SK-N-SH (cell line): ENCODE measurements around the gene AURKB. TPM values are rescaled to one million over a fixed set of nuclear protein-coding genes. Genes with fewer than 3 reads are reported as not detected.

Experiments used
- CTCF ChIA-PET: fragments of 300-600, 350-600 bp; formaldehyde crosslinking; extraction: SDS; loops from one replicate; lab custom pipeline; 2021; lab: Yijun Ruan, JAX
- POLR2A ChIA-PET: fragments of 350-600 bp; sonication (Branson Sonifier 250); formaldehyde crosslinking; extraction: SDS; loops from one replicate; lab custom pipeline; 2020; ENCODE audit warnings: antibody characterized with exemption, inconsistent platforms; lab: Yijun Ruan, JAX
- DNase-seq: peaks from one replicate; pipeline ENCODE4 v3.0.0; 2012
- H2AFZ ChIP-seq: fragments of 200-600 bp; sonication (generic); 2 replicates; pipeline ENCODE4 v1.8.1; 2016; ENCODE audit warnings: antibody characterized with exemption, mild to moderate bottlenecking, low read depth
- H3F3A ChIP-seq: fragments of 200-600 bp; sonication (generic); replicated peaks from 2 replicates; pipeline ENCODE3; 2016; ENCODE audit warnings: antibody characterized with exemption, mild to moderate bottlenecking; ENCODE audit not compliant: insufficient read depth
- H3K27ac ChIP-seq, 2 experiments: fragments of 200-500 bp in 1 of 2; fragments of 200-600 bp in 1 of 2; sonication (Bioruptor generic) in 1 of 2; sonication (generic), shearing (Covaris generic) in 1 of 2; 2 replicates each; pipeline versions ENCODE4 v1.5.1 to v1.6.1; 2014 to 2016; ENCODE audit warnings: low read depth in 2 of 2, inconsistent platforms in 1 of 2, low read length in 1 of 2, mild to moderate bottlenecking in 1 of 2, mixed read lengths in 1 of 2
- H3K27me3 ChIP-seq: fragments of 200-600 bp; sonication (generic), shearing (Covaris generic); 2 replicates; pipeline ENCODE4 v1.6.1; 2016; ENCODE audit warnings: mixed run types; ENCODE audit not compliant: insufficient read depth
- H3K36me3 ChIP-seq, 2 experiments: fragments of 200-500 bp in 1 of 2; fragments of 200-600 bp in 1 of 2; sonication (Bioruptor generic) in 1 of 2; sonication (generic) in 1 of 2; replicated peaks in 1 of 2; 2 replicates each; pipeline versions ENCODE3 to v1.5.1; 2014 to 2016; ENCODE audit warnings: low read length in 1 of 2, mild to moderate bottlenecking in 1 of 2; ENCODE audit not compliant: insufficient read depth in 2 of 2, control insufficient read depth in 1 of 2
- H3K4me1 ChIP-seq, 2 experiments: fragments of 200-500 bp in 1 of 2; fragments of 200-600 bp in 1 of 2; sonication (Bioruptor generic) in 1 of 2; sonication (generic), shearing (Covaris generic) in 1 of 2; 2 replicates each; pipeline versions ENCODE4 v1.5.1 to v1.6.1; 2014 to 2016; ENCODE audit warnings: low read depth in 1 of 2, low read length in 1 of 2, mixed run types in 1 of 2; ENCODE audit not compliant: insufficient read depth in 2 of 2, control insufficient read depth in 1 of 2
- H3K4me2 ChIP-seq: fragments of 200-600 bp; sonication (generic), shearing (Covaris generic); 2 replicates; pipeline ENCODE4 v1.6.1; 2017; ENCODE audit warnings: mixed run types
- H3K4me3 ChIP-seq, 2 experiments: fragments of 200-500 bp in 1 of 2; fragments of 200-600 bp in 1 of 2; sonication (Bioruptor generic) in 1 of 2; sonication (generic), shearing (Covaris generic) in 1 of 2; 2 replicates each; pipeline versions ENCODE4 v1.5.1 to v1.8.1; 2014 to 2016; ENCODE audit warnings: low read depth in 2 of 2, inconsistent platforms in 1 of 2, low read length in 1 of 2, mild to moderate bottlenecking in 1 of 2, mixed read lengths in 1 of 2, moderate library complexity in 1 of 2
- H3K79me2 ChIP-seq: fragments of 200-600 bp; sonication (generic); 2 replicates; pipeline ENCODE4 v1.8.1; 2017; ENCODE audit warnings: mild to moderate bottlenecking; ENCODE audit not compliant: insufficient read depth
- H3K9ac ChIP-seq: fragments of 200-600 bp; sonication (generic); 2 replicates; pipeline ENCODE4 v1.6.1; 2017; ENCODE audit warnings: mixed run types
- H3K9me2 ChIP-seq: fragments of 200-600 bp; sonication (generic); 2 replicates; pipeline ENCODE4 v1.6.1; 2017; ENCODE audit warnings: mixed run types
- H3K9me3 ChIP-seq: fragments of 200-600 bp; sonication (generic); 2 replicates; pipeline ENCODE4 v1.6.1; 2017; ENCODE audit warnings: mixed run types, mild to moderate bottlenecking, moderate library complexity
- H4K20me1 ChIP-seq: fragments of 200-600 bp; sonication (generic); 2 replicates; pipeline ENCODE4 v1.6.1; 2017; ENCODE audit warnings: mild to moderate bottlenecking, mixed run types; ENCODE audit not compliant: insufficient read depth
- CHD2 ChIP-seq: fragments of 150-350 bp; IDR thresholded peaks from 2 replicates; pipeline ENCODE4 v1.6.1; 2018; ENCODE audit warnings: low read length; ENCODE audit not compliant: partially characterized antibody
- CTCF ChIP-seq: fragments of 200-600 bp; sonication (generic); IDR thresholded peaks from 2 replicates; pipeline ENCODE4 v1.6.1; 2017; ENCODE audit warnings: antibody characterized with exemption, mild to moderate bottlenecking, moderate library complexity
- EP300 ChIP-seq, 2 experiments: IDR thresholded peaks; 2 replicates each; pipeline versions ENCODE4 v1.4.0 to v1.6.1; 2012; ENCODE audit warnings: borderline replicate concordance in 1 of 2, low read depth in 1 of 2, low read length in 1 of 2
- FOSL2 ChIP-seq: IDR thresholded peaks from 2 replicates; pipeline ENCODE4 v1.4.0; 2012; ENCODE audit warnings: low read depth, mild to moderate bottlenecking, moderate library complexity, borderline replicate concordance
- FOXJ3 ChIP-seq: sonication (generic); formaldehyde crosslinking; IDR thresholded peaks from 2 replicates; pipeline ENCODE4 v1.5.1; 2020; ENCODE audit warnings: mild to moderate bottlenecking, missing genetic modification reagents
- FOXM1 ChIP-seq: IDR thresholded peaks from 2 replicates; pipeline ENCODE4 v1.4.0; 2012; ENCODE audit warnings: low read depth, mild to moderate bottlenecking
- GABPA ChIP-seq: IDR thresholded peaks from 2 replicates; pipeline ENCODE4 v1.4.0; 2012; ENCODE audit warnings: low read depth, mild to moderate bottlenecking
- GATA2 ChIP-seq: sonication (generic); formaldehyde crosslinking; IDR thresholded peaks from 2 replicates; pipeline ENCODE4 v1.5.0; 2020; ENCODE audit warnings: mild to moderate bottlenecking, missing genetic modification reagents
- JUND ChIP-seq: IDR thresholded peaks from 2 replicates; pipeline ENCODE4 v1.4.0; 2012
- MAX ChIP-seq: IDR thresholded peaks from 2 replicates; pipeline ENCODE4 v1.4.0; 2012; ENCODE audit warnings: low read depth
- NFIC ChIP-seq: IDR thresholded peaks from 2 replicates; pipeline ENCODE4 v1.4.0; 2012; ENCODE audit warnings: borderline replicate concordance
- TAF1 ChIP-seq: IDR thresholded peaks from 2 replicates; pipeline ENCODE4 v1.6.1; 2012; ENCODE audit warnings: low read depth, mild to moderate bottlenecking, low read length, moderate library complexity, borderline replicate concordance
- USF1 ChIP-seq: IDR thresholded peaks from 2 replicates; pipeline ENCODE4 v1.4.0; 2012; ENCODE audit warnings: low read depth, borderline replicate concordance
- WGBS: methylation state at CpG from one replicate; pipeline ENCODE4 v1.1.6; 2017; ENCODE audit warnings: low lambda C conversion rate; 5-methylcytosine and 5-hydroxymethylcytosine counted together
- polyA plus RNA-seq, 3 experiments: library from polyadenylated mRNA; depleted of rRNA; stranded (reverse); fragments of >200 nt; gene quantifications; 2 replicates each; pipeline ENCODE4 v1.2.3, GENCODE V29; 2012
- TF ChIP-seq, protein P1 (sequence below): IDR thresholded peaks from 2 replicates; pipeline ENCODE4 v1.4.0; 2012; ENCODE audit warnings: low read depth, borderline replicate concordance

AURKB gene
- polyA plus RNA-seq, 1 of the 3 experiments (the other 2 are of a cell fraction): 43.9 TPM

DNA sequence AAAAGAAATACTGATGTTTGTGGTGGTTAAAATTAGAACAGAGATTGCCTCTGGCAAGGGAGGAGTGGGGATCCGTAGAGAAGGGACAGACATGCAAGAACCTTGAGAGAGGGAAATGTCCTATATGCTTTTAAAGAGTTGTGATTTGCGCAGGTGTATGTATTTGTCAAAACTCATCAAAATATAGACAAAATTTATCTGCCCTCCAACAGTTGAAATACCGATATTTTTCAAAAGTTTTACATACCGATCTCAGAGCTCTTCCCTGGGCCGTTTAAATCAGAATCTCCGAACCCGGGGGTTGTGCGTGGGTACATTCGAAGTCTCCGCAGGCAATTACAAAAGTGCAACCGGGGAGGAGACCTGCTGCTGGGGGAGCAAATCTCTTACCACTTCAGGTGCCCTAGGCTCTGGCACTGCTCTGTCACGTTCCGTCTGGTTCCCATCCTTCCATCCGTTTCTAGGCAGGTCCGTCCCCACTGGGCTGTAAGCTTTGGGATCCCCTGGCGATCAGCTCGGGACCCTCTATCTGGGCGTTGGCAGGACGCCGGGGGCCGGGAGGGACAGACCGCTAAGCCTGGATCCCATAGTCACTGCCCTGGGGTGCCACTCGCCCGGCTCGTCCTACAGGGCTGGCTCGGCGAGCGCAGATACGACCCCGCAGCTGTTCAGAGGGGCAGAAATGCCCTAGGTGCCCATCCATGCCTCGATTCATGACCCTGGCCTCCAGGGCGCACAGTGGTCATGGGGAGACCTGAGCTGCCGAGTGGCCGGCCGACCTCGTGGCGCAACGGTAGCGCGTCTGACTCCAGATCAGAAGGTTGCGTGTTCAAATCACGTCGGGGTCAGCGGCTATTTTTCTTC, 24.6 kb downstream of the AURKB start (continued):
- TF ChIP-seq GABPA: no peak
- TF ChIP-seq MAX: peak; percentile 66
- no peak for TF ChIP-seq TAF1
- TF ChIP-seq FOSL2: peak; percentile 23; the same call in 1 of the 2 replicates
- TF ChIP-seq CHD2: no peak

DNA sequence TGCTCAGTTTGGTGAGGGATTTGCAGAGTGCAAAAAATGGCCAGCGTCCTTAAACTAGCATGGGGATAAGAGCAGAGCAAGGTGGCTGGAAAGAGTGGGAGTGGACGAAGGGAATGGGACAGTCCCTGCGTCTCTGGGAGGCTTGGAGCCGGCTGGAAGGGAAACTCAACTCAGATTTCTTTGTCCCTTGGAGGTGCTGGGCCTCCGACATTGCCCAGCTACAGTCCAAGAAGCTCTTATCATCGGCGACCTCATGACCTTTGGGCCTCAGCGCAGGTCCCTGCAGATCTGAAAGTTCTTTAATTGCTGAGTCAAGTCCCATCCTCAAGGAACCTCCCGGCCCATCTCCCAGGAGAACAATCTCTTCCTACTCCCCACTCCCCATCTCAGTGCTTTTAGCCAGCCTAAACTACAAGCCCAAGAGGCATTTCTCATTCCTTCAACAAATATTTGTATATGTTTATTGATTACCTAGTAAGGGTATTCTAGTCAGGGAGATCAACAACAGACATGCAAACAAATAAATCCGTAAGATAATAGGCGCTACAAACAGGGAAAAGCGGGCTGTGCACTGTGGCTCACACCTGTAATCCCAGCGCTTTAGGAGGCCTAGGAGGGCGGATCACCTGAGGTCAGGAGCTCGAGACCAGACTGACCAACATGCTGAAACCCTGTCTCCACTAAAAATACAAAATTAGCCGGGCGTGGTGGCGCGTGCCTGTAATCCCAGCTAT, 33.2 kb downstream of the AURKB start:
- peak overlapping the region; percentile 64 to 82; a peak in 3 of 4 replicates for H3K27ac ChIP-seq
- H3K36me3 ChIP-seq: no peaks in the 10 kb centered on the region
- peak overlapping the region; percentile 87 for H3K4me2 ChIP-seq
- no peaks in the 10 kb centered on the region for H4K20me1 ChIP-seq
- H3K9ac ChIP-seq: peak overlapping the region; percentile 80
- peaks cover 14% of the 10 kb centered on the region for H3F3A ChIP-seq
- no peak for DNase-seq
- peak overlapping the region; percentile 90 for H2AFZ ChIP-seq
- CTCF ChIA-PET: interaction anchor here (0.6 to 1.8 kb wide), 9 partner anchors 9 to 126 kb away, joined by 3 to 9 read pairs (median 3); no protein-coding TSS in a partner anchor
- H3K79me2 ChIP-seq: peaks cover 9% of the 10 kb centered on the region
- H3K9me2 ChIP-seq: no peaks in the 10 kb centered on the region
- H3K4me1 ChIP-seq: peaks cover 6 to 28% of the 10 kb centered on the region in 2 experiments; a peak in 2 of 4 replicates
- H3K9me3 ChIP-seq: no peaks in the 10 kb centered on the region
- 88% methylated on average over 19 of the region's 19 CpGs for WGBS
- POLR2A ChIA-PET: interaction anchor here (0.6 to 1.5 kb wide), 2 partner anchors 9 to 13 kb away, joined by 3 to 6 read pairs; no protein-coding TSS in a partner anchor
- no peak for TF ChIP-seq GATA2 (CRISPR knock-in tag)
- no peak for TF ChIP-seq CHD2
- H3K27me3 ChIP-seq: no peaks in the 10 kb centered on the region
- peak overlapping the region; percentile 57 to 91 for H3K4me3 ChIP-seq

- peak within 1 kb of the TSS; percentile 80 for H3K9ac ChIP-seq
- no peaks in the 10 kb centered on the region for H4K20me1 ChIP-seq
- H3K4me2 ChIP-seq: peak within 1 kb of the TSS; percentile 87
- H2AFZ ChIP-seq: peak within 1 kb of the TSS; percentile 90
- H3K36me3 ChIP-seq: no peaks in the 10 kb centered on the region
- CTCF ChIA-PET: interaction anchor here (0.6 to 1.8 kb wide), 10 partner anchors 10 to 127 kb away, joined by 3 to 9 read pairs (median 4); no protein-coding TSS in a partner anchor
- peak; percentile 87 for DNase-seq
- 4% methylated on average over 20 of the region's 56 CpGs for WGBS
- H3K9me3 ChIP-seq: no peaks in the 10 kb centered on the region
- H3K9me2 ChIP-seq: no peaks in the 10 kb centered on the region
- peaks cover 6 to 28% of the 10 kb centered on the region in 2 experiments; a peak in 2 of 4 replicates for H3K4me1 ChIP-seq
- peak within 1 kb of the TSS; percentile 57 to 91 for H3K4me3 ChIP-seq
- H3K27ac ChIP-seq: peak within 1 kb of the TSS; percentile 64 to 82
- no peaks in the 10 kb centered on the region for H3K27me3 ChIP-seq
- POLR2A ChIA-PET: interaction anchor here (0.6 to 1.5 kb wide), 3 partner anchors 10 to 49 kb away, joined by 3 to 6 read pairs (median 4); no protein-coding TSS in a partner anchor
- peaks cover 9% of the 10 kb centered on the region for H3K79me2 ChIP-seq
- H3F3A ChIP-seq: peaks cover 14% of the 10 kb centered on the region
- TF ChIP-seq NFIC: no peak
- peak in 1 of 2 experiments; percentile 25; a peak in 1 of 4 replicates for TF ChIP-seq EP300 (IDR thresholded peaks at IDR 0.05; ENCODE audit: borderline replicate concordance in 1 of 2, low read depth in 1 of 2, low read length in 1 of 2)
- no peak for TF ChIP-seq USF1
- TF ChIP-seq FOXJ3 (CRISPR knock-in tag): no peak
- TF ChIP-seq FOXM1: no peak
- TF ChIP-seq, protein P1, sequence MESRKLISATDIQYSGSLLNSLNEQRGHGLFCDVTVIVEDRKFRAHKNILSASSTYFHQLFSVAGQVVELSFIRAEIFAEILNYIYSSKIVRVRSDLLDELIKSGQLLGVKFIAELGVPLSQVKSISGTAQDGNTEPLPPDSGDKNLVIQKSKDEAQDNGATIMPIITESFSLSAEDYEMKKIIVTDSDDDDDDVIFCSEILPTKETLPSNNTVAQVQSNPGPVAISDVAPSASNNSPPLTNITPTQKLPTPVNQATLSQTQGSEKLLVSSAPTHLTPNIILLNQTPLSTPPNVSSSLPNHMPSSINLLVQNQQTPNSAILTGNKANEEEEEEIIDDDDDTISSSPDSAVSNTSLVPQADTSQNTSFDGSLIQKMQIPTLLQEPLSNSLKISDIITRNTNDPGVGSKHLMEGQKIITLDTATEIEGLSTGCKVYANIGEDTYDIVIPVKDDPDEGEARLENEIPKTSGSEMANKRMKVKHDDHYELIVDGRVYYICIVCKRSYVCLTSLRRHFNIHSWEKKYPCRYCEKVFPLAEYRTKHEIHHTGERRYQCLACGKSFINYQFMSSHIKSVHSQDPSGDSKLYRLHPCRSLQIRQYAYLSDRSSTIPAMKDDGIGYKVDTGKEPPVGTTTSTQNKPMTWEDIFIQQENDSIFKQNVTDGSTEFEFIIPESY: peak; percentile 95
- peak; percentile 66; the same call in 1 of the 2 replicates for TF ChIP-seq MAX
- TF ChIP-seq JUND: no peak
- TF ChIP-seq CTCF: no peak; the same call in 1 of the 2 replicates
Measured at GRCh38 chr17:8176197-8176940, 34.0 kb downstream of the AURKB start, which contains the start of gene TMEM107. TMEM107 (minus strand) TSS chr17:8176380; CDS start chr17:8176286, 94 bp downstream.
